ENCODE measurements around the gene TNNI3.
A peak's percentile ranks its signal among the peaks of the same experiment; 100 is the strongest.

TNNI3 gene

GRCh38 chr19:55157064-55157908 is at the start of gene TNNI3:
Gene TNNI3, minus strand, starts transcription at chr19:55157732. Its CDS starts 143 bp downstream, at chr19:55157589.
- DNase-seq (ENCODE audit: low read depth): no peak

- peak; percentile 94 for DNase-seq (ENCODE audit: low read depth)
Measured at GRCh38 chr19:55206664-55207500, 49.4 kb upstream of the TNNI3 start.

GRCh38 chr19:55202199-55202598 is 44.7 kb upstream of the TNNI3 start:
- DNase-seq (ENCODE audit: low read depth): peak; percentile 36

DNA sequence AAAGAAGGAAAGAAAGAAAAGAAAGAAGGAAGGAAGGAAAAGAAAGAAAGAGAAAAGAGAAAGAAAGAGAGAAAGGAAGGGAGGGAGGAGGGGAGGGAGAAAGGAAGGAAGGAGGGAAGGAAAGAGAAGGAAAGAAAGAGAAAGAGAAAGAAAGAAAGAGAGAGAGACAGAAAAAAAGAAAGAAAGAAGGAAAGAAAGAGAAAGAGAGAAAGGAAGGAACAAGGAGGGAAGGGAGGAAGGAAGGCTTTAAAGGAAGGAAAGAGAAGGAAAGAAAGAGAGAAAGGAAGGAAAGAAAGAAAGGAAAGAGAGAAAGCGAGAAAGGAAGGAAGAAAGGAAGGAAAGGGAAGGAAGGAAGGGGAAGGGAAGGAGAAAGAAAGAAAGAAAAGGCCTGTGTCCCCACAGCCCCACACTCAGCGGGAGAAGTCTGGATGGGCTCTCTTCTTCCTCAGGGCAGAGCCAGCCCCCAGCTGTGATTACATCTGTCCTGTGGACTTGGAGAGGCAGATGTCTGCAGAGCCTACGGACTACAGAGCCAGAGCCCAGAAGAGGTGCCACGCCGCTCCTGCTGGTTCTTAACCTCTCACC is 42.2 kb upstream of the TNNI3 start:
- DNase-seq (ENCODE audit: low read depth): no peak

DNA sequence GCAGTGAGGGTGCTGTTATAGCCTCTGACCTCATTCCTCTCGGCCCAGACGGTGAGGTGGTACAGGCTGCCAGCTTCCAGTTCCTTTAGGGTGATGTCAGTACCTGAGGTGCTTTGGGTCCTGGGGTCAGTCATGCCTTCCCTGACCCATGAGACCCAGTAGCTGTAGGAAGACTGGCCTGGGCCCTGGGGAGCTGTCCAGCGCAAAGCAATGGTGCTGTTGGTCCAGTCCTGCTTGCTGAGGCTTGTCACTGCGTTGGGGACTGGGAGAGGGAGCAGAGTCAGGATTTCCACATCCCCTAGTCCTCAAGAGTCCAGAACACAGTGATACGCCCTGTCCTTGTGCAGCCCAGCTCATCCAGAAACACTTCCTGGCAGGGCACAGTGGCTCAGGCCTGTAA is 41.1 kb upstream of the TNNI3 start:
- DNase-seq (ENCODE audit: low read depth): no peak

DNA sequence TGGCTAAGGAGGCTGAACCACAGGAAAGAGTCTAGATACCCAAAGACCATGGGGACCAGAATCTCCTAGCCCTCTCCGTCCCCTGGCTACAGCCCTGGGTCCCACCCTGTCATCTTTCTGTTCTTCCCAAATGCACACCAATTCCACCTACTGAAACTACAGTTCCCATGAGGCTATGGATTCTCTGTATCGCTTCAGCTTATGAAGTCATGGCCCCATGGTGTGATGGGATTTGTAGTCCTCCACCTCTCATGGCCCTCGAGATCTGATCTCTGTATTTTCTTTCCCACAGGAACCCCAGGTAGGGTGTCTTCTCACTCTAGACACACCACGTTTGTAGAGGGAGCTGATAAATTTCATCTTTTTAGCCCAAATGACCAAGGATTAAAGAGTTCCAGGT is 40.0 kb upstream of the TNNI3 start:
- peak; percentile 44 for DNase-seq (ENCODE audit: low read depth)

DNA sequence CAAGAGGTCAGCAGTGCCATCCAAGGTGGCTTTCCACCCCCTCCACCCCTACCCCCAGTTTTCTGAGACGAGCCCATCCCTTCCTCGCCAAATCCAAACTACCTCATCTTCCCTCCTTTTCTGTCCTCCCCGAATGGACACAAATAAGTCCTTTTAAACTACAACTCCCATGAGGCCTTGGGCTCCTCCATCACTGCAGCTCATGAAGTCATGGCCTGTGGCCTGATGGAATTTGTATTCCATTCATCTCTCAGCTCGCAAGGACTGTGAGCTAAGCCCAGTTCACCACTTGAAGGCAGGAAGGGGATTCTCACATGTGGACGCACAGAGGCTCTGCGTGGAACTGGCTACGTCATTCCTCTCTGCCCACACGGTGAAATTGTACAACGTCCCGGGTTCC is 39.3 kb upstream of the TNNI3 start:
- DNase-seq (ENCODE audit: low read depth): peak; percentile 40

GRCh38 chr19:55193481-55193880 is 35.9 kb upstream of the TNNI3 start:
- no peak for DNase-seq (ENCODE audit: low read depth)

DNA sequence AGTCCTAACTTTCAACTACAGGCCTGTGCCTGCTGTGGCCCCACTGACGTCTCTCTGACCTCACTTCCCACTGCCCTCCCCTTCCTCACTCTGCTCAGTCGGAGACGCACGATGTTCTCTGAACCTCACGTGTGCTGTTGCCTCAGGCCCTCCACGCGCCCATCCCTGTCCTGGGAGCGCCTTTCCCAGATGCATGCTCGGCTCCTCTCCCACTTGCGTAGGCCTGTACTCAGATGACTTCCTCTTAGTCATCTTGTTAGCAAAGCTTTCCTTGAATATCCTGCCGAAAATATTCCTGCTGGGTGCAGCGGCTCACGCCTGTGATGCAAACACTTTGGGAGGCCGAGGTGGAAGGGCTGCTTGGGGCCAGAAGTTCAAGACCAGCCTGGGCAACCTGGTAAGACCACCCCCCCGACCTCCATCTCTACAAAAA is 31.9 kb upstream of the TNNI3 start:
- DNase-seq (ENCODE audit: low read depth): peak; percentile 99

DNA sequence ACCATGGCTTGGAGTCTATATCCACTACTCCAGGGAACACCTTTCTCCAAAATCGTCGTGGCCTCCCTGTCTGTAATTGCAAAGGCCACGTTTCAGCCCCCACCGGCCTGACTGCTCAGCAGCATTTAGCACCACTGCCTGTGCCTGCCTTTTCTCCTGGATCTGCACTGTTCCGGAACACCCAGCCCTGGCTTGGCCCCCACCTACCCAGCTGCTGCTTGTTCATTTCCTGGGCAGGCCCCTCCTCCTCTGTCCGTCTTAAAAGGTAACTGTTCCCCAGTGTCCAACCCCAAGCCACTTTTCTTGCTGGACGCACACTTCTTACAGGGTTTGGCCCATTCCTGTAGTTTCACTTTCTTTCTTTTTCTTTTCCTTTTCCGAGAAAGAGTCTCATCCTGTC is 31.1 kb upstream of the TNNI3 start:
- DNase-seq (ENCODE audit: low read depth): no peak

GRCh38 chr19:55186080-55186479 is 28.5 kb upstream of the TNNI3 start:
- DNase-seq (ENCODE audit: low read depth): no peak

- DNase-seq (ENCODE audit: low read depth): no peak
Measured at GRCh38 chr19:55181740-55182139, 24.2 kb upstream of the TNNI3 start.

DNA sequence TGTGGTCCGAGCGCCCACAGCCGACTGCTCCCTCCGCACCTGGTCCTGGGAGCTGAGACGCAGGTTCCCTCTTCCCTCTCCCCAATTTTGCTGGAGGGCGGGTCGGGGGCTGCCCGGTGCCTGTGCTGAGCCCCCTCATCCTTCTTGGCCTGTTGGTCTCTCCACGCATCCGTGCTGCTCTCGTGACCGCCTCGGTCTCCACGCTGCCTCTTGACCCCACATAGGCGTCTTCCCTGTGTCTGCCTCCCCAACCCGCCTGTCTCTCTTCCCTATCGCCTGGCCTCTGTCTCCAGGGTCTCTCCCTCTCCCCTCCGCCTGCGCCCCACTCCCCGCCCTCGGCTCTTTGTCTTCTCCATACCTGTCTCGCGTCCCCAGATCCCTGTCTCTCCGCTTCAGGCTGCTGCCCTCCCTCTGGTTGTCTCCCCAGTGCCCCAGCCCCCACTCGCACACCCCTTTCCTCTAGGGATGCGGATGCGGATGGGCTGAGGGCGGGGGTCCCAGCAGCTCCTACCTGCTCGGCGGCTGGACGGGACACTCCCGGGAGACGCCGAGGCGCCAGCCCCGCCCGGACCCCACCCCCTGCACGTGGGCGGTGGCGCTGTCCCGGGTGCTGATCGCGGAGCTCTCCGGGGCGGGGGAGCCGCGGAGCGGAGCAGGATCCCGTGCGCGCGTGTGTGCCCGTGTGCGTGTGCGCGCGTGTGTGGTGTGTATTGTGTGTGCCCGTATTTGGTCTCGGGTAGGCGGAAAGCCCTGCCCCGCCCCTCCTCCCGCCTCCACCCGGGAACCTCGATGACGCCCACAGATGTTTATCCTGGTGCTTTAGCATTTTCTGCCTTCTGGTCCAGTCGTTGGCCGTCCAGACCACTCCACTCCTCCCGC is 22.3 kb upstream of the TNNI3 start, which contains the start of gene SYT5:
SYT5 (minus strand) TSS at position 684 of the 879 bp plus-strand sequence. CDS start 1,248 bp downstream, outside the sequence.
- DNase-seq (ENCODE audit: low read depth): peak; percentile 38

GRCh38 chr19:55178781-55179599 is 21.5 kb upstream of the TNNI3 start:
- peak; percentile 85 for DNase-seq (ENCODE audit: low read depth)

DNA sequence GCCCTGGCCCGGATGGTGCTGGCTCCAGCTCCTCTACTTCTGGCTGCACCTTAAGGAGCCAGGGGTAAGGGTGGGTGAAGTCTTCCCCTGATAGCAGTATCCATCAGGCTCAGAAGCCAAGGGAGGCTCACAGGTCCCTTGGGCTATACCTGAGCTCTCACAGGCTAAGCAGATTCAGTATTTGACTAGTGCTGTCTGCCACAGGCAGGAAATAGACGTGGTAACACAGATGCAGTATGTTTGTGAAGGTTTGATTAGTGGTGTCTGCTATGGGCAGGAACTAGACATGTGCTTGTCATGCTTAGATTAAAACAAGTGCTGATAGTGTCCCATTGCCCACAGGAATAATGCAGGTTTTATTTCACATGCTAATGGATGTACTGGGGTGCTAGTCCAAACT is 18.5 kb upstream of the TNNI3 start:
- no peak for DNase-seq (ENCODE audit: low read depth)

- DNase-seq (ENCODE audit: low read depth): no peak
Measured at GRCh38 chr19:55175117-55175867, 17.8 kb upstream of the TNNI3 start.

GRCh38 chr19:55174425-55175116 is 17.0 kb upstream of the TNNI3 start:
- DNase-seq (ENCODE audit: low read depth): no peak

DNA sequence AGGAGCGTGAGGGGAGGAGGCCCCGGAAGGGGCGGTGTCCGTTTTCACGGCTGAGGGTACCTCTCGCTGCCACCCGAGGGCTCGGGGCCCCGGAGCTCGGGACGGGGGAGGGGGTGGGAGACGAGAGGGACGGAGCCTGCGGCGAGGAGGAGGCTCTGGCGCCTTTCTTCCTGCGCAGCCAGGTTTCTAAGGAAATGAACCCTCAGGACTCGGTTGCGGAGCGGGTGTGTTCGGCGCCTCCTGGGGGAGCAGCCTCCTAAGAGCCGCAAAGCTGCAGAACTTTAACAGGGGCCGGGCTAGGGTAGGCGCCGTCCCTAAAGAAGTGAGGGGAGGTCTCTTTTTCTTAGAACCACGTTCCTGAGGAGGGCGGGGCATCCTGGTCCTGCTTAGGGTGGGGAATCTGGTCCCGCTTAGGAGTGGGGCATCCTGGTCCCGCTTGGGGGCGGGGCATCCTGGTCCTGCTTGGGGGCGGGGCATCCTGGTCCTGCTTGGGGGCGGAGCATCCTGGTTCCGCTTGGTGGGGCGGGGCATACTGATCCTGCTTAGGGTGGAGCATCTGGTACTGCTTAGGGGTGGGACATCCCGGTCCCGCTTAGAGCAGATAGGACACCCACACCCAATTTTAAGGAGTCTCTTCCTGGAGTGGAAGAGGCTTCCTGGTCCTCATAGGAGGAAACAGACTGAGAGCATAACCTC is 16.3 kb upstream of the TNNI3 start:
- DNase-seq (ENCODE audit: low read depth): peak; percentile 86

All from ELR (cell line).